ENCODE results near the gene PPM1H. TPM values are rescaled to one million over a fixed set of nuclear protein-coding genes. Genes with fewer than 3 reads are reported as not detected.

Gene PPM1H
- total RNA-seq, 1 experiment from 2014 or later, result 8.5 TPM

- no peaks in the 10 kb centered on the region for H3K9me3 ChIP-seq (replicated peaks)
- H3K27ac ChIP-seq, result no peak overlapping the region
- no peaks in the 10 kb centered on the region for H3K36me3 ChIP-seq
- H3K27me3 ChIP-seq (replicated peaks), result 0 out of 2 replicates have a peak, but pooled peaks cover 3% of the 10 kb centered on the region
- peaks cover 20% of the 10 kb centered on the region for H3K4me1 ChIP-seq (replicated peaks)
- DNase-seq (ENCODE audit: low read depth in 1 of 2, low spot score in 2 of 2), result peak in 1 of 2 experiments; percentile 7
- peak overlapping the region; percentile 63 for H3K4me3 ChIP-seq
Measured at GRCh38 chr12:62933220-62933601, 1.7 kb downstream of the PPM1H start.

DNA sequence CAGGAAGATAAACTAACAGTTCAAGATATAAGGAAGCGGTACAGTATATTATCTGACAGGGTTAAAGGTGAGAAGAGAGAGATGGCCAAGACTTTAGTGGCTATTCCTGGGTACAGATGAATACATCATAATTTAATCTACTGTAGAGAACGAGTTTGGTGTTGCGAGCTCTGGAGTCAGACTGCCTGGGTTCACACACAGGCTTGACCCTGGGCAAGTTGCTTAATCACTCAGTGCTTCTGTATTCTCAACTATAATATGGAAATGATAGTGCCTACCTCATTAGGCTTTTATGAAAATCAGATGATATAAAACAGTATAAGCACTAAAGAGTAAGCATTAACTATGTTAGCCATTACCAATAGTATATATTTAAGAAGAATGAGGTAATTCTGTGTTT, 3.5 kb downstream of the PPM1H start:
- no peaks in the 10 kb centered on the region for H3K9me3 ChIP-seq (replicated peaks)
- DNase-seq (ENCODE audit: low read depth in 1 of 2, low spot score in 2 of 2), result no peak
- peaks cover 20% of the 10 kb centered on the region for H3K4me1 ChIP-seq (replicated peaks)
- no peaks in the 10 kb centered on the region for H3K36me3 ChIP-seq
- no peak overlapping the region for H3K4me3 ChIP-seq
- H3K27ac ChIP-seq, result no peak overlapping the region
- no peaks in the 10 kb centered on the region for H3K27me3 ChIP-seq (replicated peaks)

- Histone ChIP-seq H3K4me1 (replicated peaks) (peaks cover 20% of the 10 kb centered on the region), H3K9me3 (replicated peaks) (no peaks in the 10 kb centered on the region), H3K4me3 (no peak overlapping the region), H3K27me3 (replicated peaks) (no peaks in the 10 kb centered on the region), H3K36me3 (no peaks in the 10 kb centered on the region), H3K27ac (no peak overlapping the region)
- DNase-seq (ENCODE audit: low read depth in 1 of 2, low spot score in 2 of 2), result peak in 1 of 2 experiments; percentile 27
Measured at GRCh38 chr12:62930546-62931425, 4.2 kb downstream of the PPM1H start.

- Histone ChIP-seq H3K27ac (no peak overlapping the region), H3K4me1 (replicated peaks) (peaks cover 19% of the 10 kb centered on the region), H3K4me3 (no peak overlapping the region), H3K9me3 (replicated peaks) (no peaks in the 10 kb centered on the region), H3K27me3 (replicated peaks) (no peaks in the 10 kb centered on the region), H3K36me3 (no peaks in the 10 kb centered on the region)
- DNase-seq (ENCODE audit: low read depth in 1 of 2, low spot score in 2 of 2), result no peak
Measured at GRCh38 chr12:62928632-62929031, 6.3 kb downstream of the PPM1H start.

GRCh38 chr12:62925680-62926079, 9.3 kb downstream of the PPM1H start:
- Histone ChIP-seq H3K9me3 (replicated peaks) (no peaks in the 10 kb centered on the region), H3K36me3 (no peaks in the 10 kb centered on the region), H3K4me3 (no peak overlapping the region), H3K4me1 (replicated peaks) (peaks cover 5% of the 10 kb centered on the region), H3K27ac (no peak overlapping the region), H3K27me3 (replicated peaks) (no peaks in the 10 kb centered on the region)
- no peak for DNase-seq (ENCODE audit: low read depth in 1 of 2, low spot score in 2 of 2)

- Histone ChIP-seq H3K9me3 (replicated peaks) (no peaks in the 10 kb centered on the region), H3K27me3 (replicated peaks) (no peaks in the 10 kb centered on the region), H3K4me3 (no peak overlapping the region), H3K36me3 (no peaks in the 10 kb centered on the region), H3K27ac (no peak overlapping the region), H3K4me1 (replicated peaks) (no peaks in the 10 kb centered on the region)
- DNase-seq (ENCODE audit: low read depth in 1 of 2, low spot score in 2 of 2), result no peak
Measured at GRCh38 chr12:62924084-62924483, 10.9 kb downstream of the PPM1H start.

GRCh38 chr12:62922539-62922938, 12.4 kb downstream of the PPM1H start:
- H3K27ac ChIP-seq, result no peak overlapping the region
- H3K4me3 ChIP-seq, result no peak overlapping the region
- H3K27me3 ChIP-seq (replicated peaks), result no peaks in the 10 kb centered on the region
- no peaks in the 10 kb centered on the region for H3K9me3 ChIP-seq (replicated peaks)
- no peaks in the 10 kb centered on the region for H3K4me1 ChIP-seq (replicated peaks)
- no peaks in the 10 kb centered on the region for H3K36me3 ChIP-seq
- DNase-seq (ENCODE audit: low read depth in 1 of 2, low spot score in 2 of 2), result no peak

GRCh38 chr12:62919838-62920237, 15.1 kb downstream of the PPM1H start:
- Histone ChIP-seq H3K9me3 (replicated peaks) (no peaks in the 10 kb centered on the region), H3K36me3 (no peaks in the 10 kb centered on the region), H3K4me3 (no peak overlapping the region), H3K27ac (no peak overlapping the region), H3K4me1 (replicated peaks) (no peaks in the 10 kb centered on the region), H3K27me3 (replicated peaks) (no peaks in the 10 kb centered on the region)
- no peak for DNase-seq (ENCODE audit: low read depth in 1 of 2, low spot score in 2 of 2)

DNA sequence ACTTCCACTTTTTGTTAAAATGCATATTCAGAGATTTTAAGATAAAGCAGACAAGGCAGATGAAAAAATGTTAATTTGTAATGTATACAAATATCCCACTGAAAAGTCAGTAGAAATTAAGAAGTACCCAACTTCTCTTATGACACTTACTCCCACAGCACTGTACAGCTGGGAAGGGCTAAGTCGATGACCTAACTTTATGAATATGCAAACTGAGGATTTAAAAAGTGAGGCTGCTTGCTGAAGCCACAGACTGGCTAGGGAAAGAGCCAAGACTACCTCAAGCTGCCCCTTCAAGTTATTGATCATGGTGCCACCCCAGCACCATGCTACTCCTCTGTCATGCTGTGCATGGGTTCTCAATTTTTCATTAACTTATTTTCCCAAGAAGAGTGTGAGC, 17.0 kb downstream of the PPM1H start:
- DNase-seq (ENCODE audit: low read depth in 1 of 2, low spot score in 2 of 2), result no peak
- H3K4me3 ChIP-seq, result no peak overlapping the region
- H3K27ac ChIP-seq, result no peak overlapping the region
- no peaks in the 10 kb centered on the region for H3K36me3 ChIP-seq
- no peaks in the 10 kb centered on the region for H3K27me3 ChIP-seq (replicated peaks)
- no peaks in the 10 kb centered on the region for H3K9me3 ChIP-seq (replicated peaks)
- no peaks in the 10 kb centered on the region for H3K4me1 ChIP-seq (replicated peaks)

- no peak for DNase-seq (ENCODE audit: low read depth in 1 of 2, low spot score in 2 of 2)
Measured at GRCh38 chr12:62916632-62917425, 18.1 kb downstream of the PPM1H start.

GRCh38 chr12:62915204-62915529, 19.8 kb downstream of the PPM1H start:
- no peak for DNase-seq (ENCODE audit: low read depth in 1 of 2, low spot score in 2 of 2)
- no peaks in the 10 kb centered on the region for H3K27me3 ChIP-seq (replicated peaks)
- H3K36me3 ChIP-seq, result no peaks in the 10 kb centered on the region
- no peak overlapping the region for H3K4me3 ChIP-seq
- no peak overlapping the region for H3K27ac ChIP-seq
- H3K9me3 ChIP-seq (replicated peaks), result no peaks in the 10 kb centered on the region
- H3K4me1 ChIP-seq (replicated peaks), result no peaks in the 10 kb centered on the region

More at GRCh38 chr12:62916632-62917425, 18.1 kb downstream of the PPM1H start:
- no peaks in the 10 kb centered on the region for H3K27me3 ChIP-seq (replicated peaks)
- H3K36me3 ChIP-seq, result no peaks in the 10 kb centered on the region
- no peaks in the 10 kb centered on the region for H3K9me3 ChIP-seq (replicated peaks)
- no peak overlapping the region for H3K27ac ChIP-seq
- H3K4me1 ChIP-seq (replicated peaks), result no peaks in the 10 kb centered on the region
- no peak overlapping the region for H3K4me3 ChIP-seq

DNA sequence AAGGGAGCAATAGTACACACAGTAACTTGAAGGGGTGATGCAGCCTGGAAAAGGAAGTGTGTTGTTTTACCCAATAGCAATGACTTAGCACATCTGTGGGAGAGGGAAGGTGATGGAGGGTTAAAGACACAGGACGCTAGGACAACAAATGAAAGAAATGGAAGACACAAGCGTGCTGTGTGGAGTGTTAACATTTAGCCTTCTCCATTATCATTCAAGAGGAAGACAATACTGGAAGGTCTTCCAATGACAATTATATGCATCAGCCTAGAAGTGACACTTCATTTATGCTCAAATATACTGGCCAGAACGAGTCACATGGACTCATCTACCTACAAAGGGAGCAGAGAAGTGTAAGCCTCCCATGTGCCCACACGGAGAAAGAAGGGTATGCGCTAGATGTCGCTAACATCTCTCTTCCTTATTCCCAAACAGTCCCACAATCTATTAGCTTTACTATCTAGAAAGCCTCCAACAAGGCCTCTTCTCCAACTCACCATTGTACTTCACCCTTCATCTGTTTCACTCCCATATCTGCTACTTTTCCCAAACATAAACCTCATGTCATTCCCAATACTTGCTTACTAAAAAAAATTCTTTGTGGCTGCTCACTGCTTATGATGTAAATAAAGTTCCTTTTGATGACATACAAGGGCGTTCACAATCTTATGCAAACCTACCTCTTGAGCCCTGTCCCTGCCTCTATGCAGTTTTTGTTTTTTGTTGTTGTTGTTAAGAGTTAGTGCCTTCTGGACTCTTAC, 20.3 kb downstream of the PPM1H start:
- Histone ChIP-seq H3K4me1 (replicated peaks) (no peaks in the 10 kb centered on the region), H3K36me3 (no peaks in the 10 kb centered on the region), H3K27ac (no peak overlapping the region), H3K27me3 (replicated peaks) (no peaks in the 10 kb centered on the region), H3K4me3 (no peak overlapping the region), H3K9me3 (replicated peaks) (no peaks in the 10 kb centered on the region)
- no peak for DNase-seq (ENCODE audit: low read depth in 1 of 2, low spot score in 2 of 2)

DNA sequence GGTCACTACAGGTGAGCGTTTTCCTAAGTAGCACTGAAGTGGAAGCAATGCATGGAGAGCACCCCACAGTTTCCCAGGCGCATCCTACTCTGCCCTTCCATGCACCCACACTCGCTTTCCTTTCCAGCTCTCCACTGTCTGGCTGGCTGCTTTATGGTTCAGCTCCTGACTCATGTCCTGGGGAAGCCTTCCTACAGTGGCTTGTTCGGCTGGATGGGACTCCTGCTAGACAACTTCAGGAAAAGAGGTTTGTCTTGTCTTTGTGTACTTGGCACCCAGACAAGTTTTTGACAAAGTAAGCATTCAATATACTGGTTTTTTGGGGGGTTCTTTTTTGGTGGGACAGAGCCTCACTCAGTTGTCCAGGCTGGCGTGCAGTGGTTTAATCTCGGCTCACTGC, 21.6 kb downstream of the PPM1H start:
- Histone ChIP-seq H3K4me1 (replicated peaks) (no peaks in the 10 kb centered on the region), H3K27me3 (replicated peaks) (no peaks in the 10 kb centered on the region), H3K4me3 (no peak overlapping the region), H3K9me3 (replicated peaks) (no peaks in the 10 kb centered on the region), H3K36me3 (no peaks in the 10 kb centered on the region), H3K27ac (no peak overlapping the region)
- no peak for DNase-seq (ENCODE audit: low read depth in 1 of 2, low spot score in 2 of 2)

GRCh38 chr12:62912644-62913043, 22.3 kb downstream of the PPM1H start:
- no peak overlapping the region for H3K27ac ChIP-seq

More at GRCh38 chr12:62912644-62913043, 22.3 kb downstream of the PPM1H start:
- Histone ChIP-seq H3K4me1 (replicated peaks) (no peaks in the 10 kb centered on the region), H3K4me3 (no peak overlapping the region), H3K36me3 (no peaks in the 10 kb centered on the region), H3K27me3 (replicated peaks) (no peaks in the 10 kb centered on the region), H3K9me3 (replicated peaks) (no peaks in the 10 kb centered on the region)
- DNase-seq (ENCODE audit: low read depth in 1 of 2, low spot score in 2 of 2), result no peak

All from SJSA1 (cell line).